ENCODE results near the gene VDAC2.

DNA sequence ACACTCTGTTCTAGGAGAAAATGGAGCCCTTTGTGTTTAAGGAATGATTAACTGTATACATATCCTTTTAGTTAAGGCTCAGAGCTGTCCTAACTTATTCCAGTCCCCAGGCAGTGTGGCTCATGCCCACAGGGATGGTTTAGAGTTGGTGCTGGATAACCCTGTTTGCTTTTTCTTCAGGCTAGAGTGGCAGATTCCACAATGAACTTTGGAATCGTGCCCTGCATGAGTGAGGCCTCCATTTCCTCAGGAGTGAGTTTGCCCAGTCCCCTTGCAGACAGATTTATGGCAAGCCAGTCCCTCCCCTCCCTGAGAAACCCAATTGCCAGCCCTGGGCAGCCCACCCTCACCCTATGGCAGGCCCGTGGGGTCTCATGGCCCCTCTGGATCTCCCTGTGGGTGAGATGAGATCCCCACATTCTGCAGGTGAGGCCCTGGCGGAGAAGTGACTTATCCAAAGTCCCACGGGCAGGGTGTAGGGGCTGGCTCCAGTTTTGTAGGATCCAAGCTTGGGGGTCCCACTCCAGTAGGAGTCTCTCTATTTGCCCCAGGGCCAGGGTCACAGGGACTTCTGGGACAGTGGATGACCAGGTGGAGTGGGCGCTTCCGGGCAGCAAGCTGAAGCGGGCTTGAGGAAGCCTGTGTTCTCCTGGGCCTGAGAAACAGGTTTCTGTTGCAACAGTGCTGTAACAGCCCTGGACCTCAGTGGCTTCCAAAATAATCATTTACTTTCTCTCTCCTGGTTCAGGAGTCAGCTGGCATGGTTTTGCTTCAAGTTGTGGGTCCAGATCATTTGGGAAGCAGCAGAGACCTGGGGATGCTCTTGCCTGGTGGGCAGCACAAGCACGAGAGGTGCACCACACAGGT, 34.1 kb downstream of the VDAC2 start:
- TF ChIP-seq, protein P1, sequence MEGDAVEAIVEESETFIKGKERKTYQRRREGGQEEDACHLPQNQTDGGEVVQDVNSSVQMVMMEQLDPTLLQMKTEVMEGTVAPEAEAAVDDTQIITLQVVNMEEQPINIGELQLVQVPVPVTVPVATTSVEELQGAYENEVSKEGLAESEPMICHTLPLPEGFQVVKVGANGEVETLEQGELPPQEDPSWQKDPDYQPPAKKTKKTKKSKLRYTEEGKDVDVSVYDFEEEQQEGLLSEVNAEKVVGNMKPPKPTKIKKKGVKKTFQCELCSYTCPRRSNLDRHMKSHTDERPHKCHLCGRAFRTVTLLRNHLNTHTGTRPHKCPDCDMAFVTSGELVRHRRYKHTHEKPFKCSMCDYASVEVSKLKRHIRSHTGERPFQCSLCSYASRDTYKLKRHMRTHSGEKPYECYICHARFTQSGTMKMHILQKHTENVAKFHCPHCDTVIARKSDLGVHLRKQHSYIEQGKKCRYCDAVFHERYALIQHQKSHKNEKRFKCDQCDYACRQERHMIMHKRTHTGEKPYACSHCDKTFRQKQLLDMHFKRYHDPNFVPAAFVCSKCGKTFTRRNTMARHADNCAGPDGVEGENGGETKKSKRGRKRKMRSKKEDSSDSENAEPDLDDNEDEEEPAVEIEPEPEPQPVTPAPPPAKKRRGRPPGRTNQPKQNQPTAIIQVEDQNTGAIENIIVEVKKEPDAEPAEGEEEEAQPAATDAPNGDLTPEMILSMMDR (IDR thresholded peaks at IDR 0.05), result no peak
- no peak for TF ChIP-seq POLR2A (IDR thresholded peaks at IDR 0.05)

Data from esophagus squamous epithelium (tissue), 4 donors.